Keratinocyte (primary cell): Measurements from ENCODE around the gene GBP5.

Experiments
- CTCF ChIP-seq, 3 experiments: IDR thresholded peaks in 1 of 3; conservative IDR thresholded peaks in 1 of 3; optimal IDR thresholded peaks in 1 of 3; 2 replicates in 2 of 3; 3 replicates in 1 of 3; pipeline versions ENCODE3 to v1.5.1; 2011; ENCODE audit warnings: low read length in 3 of 3, mild to moderate bottlenecking in 3 of 3, moderate library complexity in 2 of 3, control low read depth in 1 of 3, inconsistent platforms in 1 of 3; ENCODE audit not compliant: insufficient read depth in 2 of 3; ENCODE audit errors: extremely low read depth in 1 of 3
- EZH2 ChIP-seq: IDR thresholded peaks from one replicate; pipeline ENCODE4 v1.6.1; 2012; ENCODE audit warnings: inconsistent platforms, mild to moderate bottlenecking, low read length, moderate library complexity

- TF ChIP-seq CTCF (optimal IDR thresholded peaks at IDR 0.05 in 1 of 3, IDR thresholded peaks at IDR 0.05 in 1 of 3, conservative IDR thresholded peaks at IDR 0.05 in 1 of 3; ENCODE audit: extremely low read depth in 1 of 3, insufficient read depth in 2 of 3, low read length in 3 of 3) (no peak), EZH2 (no peak)
These were observed 37.2 kb upstream of the GBP5 start for GRCh38 chr1:89309828-89310227.
